K562 (cell line): ENCODE data around the gene CLASP1. TPM values are rescaled to one million over a fixed set of nuclear protein-coding genes. Genes with fewer than 3 reads are reported as not detected.
A peak's percentile ranks its signal among the peaks of the same experiment; 100 is the strongest.

Experiments used
- ATAC-seq: fragments of 200-7000 bp; cut with Tn5 transposase; 3 replicates; pipeline ENCODE4 v1.9.1; 2020; ENCODE audit warnings: moderate library complexity
- BruUV-seq: library from RNA; stranded (reverse); fragments of 400-500 nt; replicated peaks from 2 replicates; lab custom pipeline; 2021; lab: Mats Ljungman, UMichigan
- CTCF ChIA-PET: fragments of 300-600 bp; formaldehyde crosslinking; extraction: SDS; loops from one replicate; lab custom pipeline; 2021; ENCODE audit warnings: low intra/inter-chr PET ratio; lab: Yijun Ruan, JAX
- POLR2A ChIA-PET: fragments of 300-600, 350-650 bp; sonication (Branson Sonifier 250); formaldehyde crosslinking; extraction: SDS; loops from one replicate; lab custom pipeline; 2021; ENCODE audit warnings: antibody characterized with exemption, inconsistent platforms; lab: Yijun Ruan, JAX
- DNase-seq, 4 experiments: peaks; one replicate each; pipeline versions ENCODE4 v3.0.0 to v3.0.0-alpha.2; 2011 to 2018; ENCODE audit warnings: low spot score in 3 of 4, mixed read lengths in 3 of 4; ENCODE audit errors: extremely low read depth in 1 of 4
- FAIRE-seq: peaks from 2 replicates; lab custom pipeline; 2011; peaks lifted over from hg19 to GRCh38; lab: Jason Lieb, UNC
- H2AFZ ChIP-seq: 2 replicates; pipeline ENCODE4 v1.6.0; 2011; ENCODE audit warnings: low read depth, low read length, control low read depth, inconsistent platforms
- H3K27ac ChIP-seq: fragments of 200-600 bp; 3 replicates; pipeline ENCODE4 v1.8.0; 2011; ENCODE audit warnings: low read depth, mild to moderate bottlenecking, control low read depth, inconsistent platforms, low read length, moderate library complexity, mixed read lengths; ENCODE audit errors: extremely low read depth
- H3K27me3 ChIP-seq, 2 experiments: fragments of 300-600 bp in 1 of 2; 2 replicates in 1 of 2; 3 replicates in 1 of 2; pipeline versions ENCODE4 v1.6.0 to v1.8.0; 2011; ENCODE audit warnings: inconsistent platforms in 2 of 2, low read length in 2 of 2, mild to moderate bottlenecking in 1 of 2, mixed read lengths in 1 of 2, moderate library complexity in 1 of 2; ENCODE audit not compliant: control insufficient read depth in 2 of 2, insufficient read depth in 2 of 2
- H3K36me3 ChIP-seq: fragments of 300-600 bp; 3 replicates; pipeline ENCODE4 v1.8.0; 2011; ENCODE audit warnings: mild to moderate bottlenecking, low read length, inconsistent platforms; ENCODE audit not compliant: control insufficient read depth, insufficient read depth
- H3K4me1 ChIP-seq, 2 experiments: fragments of 200-600 bp in 1 of 2; replicated peaks in 1 of 2; 2 replicates in 1 of 2; 3 replicates in 1 of 2; pipeline versions ENCODE4 v1.5.1 to v1.8.0; 2011; ENCODE audit warnings: inconsistent platforms in 2 of 2, low read length in 2 of 2, mild to moderate bottlenecking in 1 of 2, mixed read lengths in 1 of 2, moderate library complexity in 1 of 2; ENCODE audit not compliant: control insufficient read depth in 2 of 2, insufficient read depth in 2 of 2
- H3K4me2 ChIP-seq: 2 replicates; pipeline ENCODE4 v1.6.1; 2011; ENCODE audit warnings: low read length, control low read depth, inconsistent platforms, mixed read lengths; ENCODE audit not compliant: insufficient read depth
- H3K4me3 ChIP-seq: fragments of 200-600 bp; sonication (generic), shearing (Covaris generic); 2 replicates; pipeline ENCODE4 v1.5.1; 2016; ENCODE audit warnings: control low read depth, inconsistent platforms
- H3K79me2 ChIP-seq: fragments of 200-600 bp; 3 replicates; pipeline ENCODE4 v1.8.0; 2011; ENCODE audit warnings: low read length, inconsistent platforms; ENCODE audit not compliant: control insufficient read depth, insufficient read depth
- H3K9ac ChIP-seq, 2 experiments: 2 replicates each; pipeline versions ENCODE4 v1.6.0 to v1.6.1; 2011; ENCODE audit warnings: low read depth in 2 of 2, low read length in 2 of 2, control low read depth in 1 of 2, inconsistent platforms in 1 of 2, mild to moderate bottlenecking in 1 of 2, mixed read lengths in 1 of 2; ENCODE audit not compliant: insufficient read depth in 1 of 2
- H3K9me1 ChIP-seq: one replicate; pipeline ENCODE4 v1.6.0; 2011; ENCODE audit warnings: inconsistent platforms, mild to moderate bottlenecking, low read length, moderate library complexity; ENCODE audit not compliant: control insufficient read depth, insufficient read depth
- H3K9me3 ChIP-seq: replicated peaks from 2 replicates; pipeline ENCODE4 v1.5.1; 2011; ENCODE audit warnings: low read depth, low read length, inconsistent platforms; ENCODE audit not compliant: control insufficient read depth, insufficient read depth
- H4K20me1 ChIP-seq: replicated peaks from 2 replicates; pipeline ENCODE4 v1.6.1; 2011; ENCODE audit warnings: low read length, inconsistent platforms, mixed read lengths; ENCODE audit not compliant: control insufficient read depth, insufficient read depth
- ADNP ChIP-seq: fragments of 200-800 bp; sonication (Bioruptor generic); IDR thresholded peaks from 2 replicates; pipeline ENCODE4 v1.6.1; 2016; ENCODE audit warnings: missing genetic modification characterization, missing compliant biosample characterization
- CEBPB ChIP-seq: fragments of 450-650 bp; IDR thresholded peaks from 2 replicates; pipeline ENCODE4 v1.6.1; 2016; ENCODE audit warnings: missing genetic modification characterization, missing compliant biosample characterization
- HSF4 ChIP-seq: fragments of 250-450 bp; sonication (Bioruptor Pico); IDR thresholded peaks from 2 replicates; pipeline ENCODE4 v2.1.2; 2022; ENCODE audit warnings: mild to moderate bottlenecking, moderate library complexity, borderline replicate concordance
- PPARD ChIP-seq: fragments of 250-450 bp; sonication (Bioruptor Pico); IDR thresholded peaks from 2 replicates; pipeline ENCODE4 v1.8.0; 2022; ENCODE audit warnings: inconsistent platforms, mild to moderate bottlenecking, moderate library complexity
- TRIM25 ChIP-seq: fragments of 450-650 bp; IDR thresholded peaks from 2 replicates; pipeline ENCODE4 v1.7.0; 2016; ENCODE audit warnings: borderline replicate concordance
- WGBS: fragments of 100-300 bp; shearing (Covaris generic); methylation state at CpG from one replicate; pipeline ENCODE4 v1.1.6; 2016; ENCODE audit warnings: low coverage, mixed read lengths; ENCODE audit not compliant: insufficient coverage; ENCODE audit errors: missing lambda C conversion rate; 5-methylcytosine and 5-hydroxymethylcytosine counted together
- in situ Hi-C: fragments of 300-500 bp; cut with MboI; formaldehyde crosslinking; loops from 4 replicates; pipeline ENCODE4 v1.15.0; 2018; ENCODE audit warnings: inconsistent platforms, mixed read lengths
- intact Hi-C: fragments of 100-400 bp; cut with micrococcal nuclease; formaldehyde crosslinking; loops from 2 replicates; pipeline ENCODE4 v1.14.2; 2022
- polyA plus RNA-seq, 8 experiments: library from polyadenylated mRNA; depleted of rRNA in 4 of 8; stranded (reverse) in 5 of 8; unstranded in 3 of 8; fragments of >200 nt; fragmentation: Nextera tagmentation in 2 of 8; fragmentation: Illumina TruSeq in 1 of 8; extraction: Ambion mirVana in 2 of 8; extraction: Trizol in 1 of 8; gene quantifications; 2 replicates each; pipeline versions ENCODE4 v1.2.1 to v1.2.3, GENCODE V29; 2011 to 2014; ENCODE audit warnings: inconsistent platforms in 1 of 8, missing spikeins in 1 of 8
- total RNA-seq, 7 experiments: library from RNA; depleted of rRNA in 6 of 7; stranded (reverse); fragments of >200 nt in 6 of 7; fragmentation: Illumina TruSeq in 2 of 7; extraction: Trizol in 2 of 7; gene quantifications; 2 replicates each; pipeline versions ENCODE4 v1.2.1 to v1.2.3, GENCODE V29; 2011 to 2021; ENCODE audit warnings: low replicate concordance in 1 of 7

Gene CLASP1
- total and polyA plus RNA-seq, 9 of the 15 experiments (the other 6 are each of a cell fraction or from before 2014, with no cell fraction given) = 1.7 to 40.3 (median 20.7) TPM

GRCh38 chr2:121398853-121399252 lies 250.4 kb downstream of the CLASP1 start:
- Histone ChIP-seq H3K4me1 (no peaks in the 10 kb centered on the region), H3K9ac (no peak overlapping the region), H3K9me1 (no peaks in the 10 kb centered on the region), H3K36me3 (peaks cover 76% of the 10 kb centered on the region), H3K79me2 (no peaks in the 10 kb centered on the region), H3K27me3 (no peaks in the 10 kb centered on the region), H3K27ac (no peak overlapping the region), H3K4me2 (no peak overlapping the region), H3K9me3 (no peaks in the 10 kb centered on the region), H4K20me1 (no peaks in the 10 kb centered on the region), H3K4me3 (no peak overlapping the region), H2AFZ (no peak overlapping the region)
- WGBS = 72% methylated on average over 3 of the region's 3 CpGs
- no TSS peak for BruUV-seq
- intact Hi-C loops = no loop called here
- in situ Hi-C loops = loop anchor here (10.0 kb wide), 1 partner anchor 356 kb away; the partner anchor contains the start of gene TSN
- no peak for ATAC-seq
- POLR2A ChIA-PET = no interaction called here
- CTCF ChIA-PET = no interaction called here
- no peak for DNase-seq
- FAIRE-seq = no peak
- TF ChIP-seq CEBPB (0 out of 2 replicates have a peak, but pooled peaks have one; percentile 10), PPARD (no peak)

- Histone ChIP-seq H3K27ac (no peak overlapping the region), H3K9me3 (no peaks in the 10 kb centered on the region), H3K4me3 (no peak overlapping the region), H3K79me2 (no peaks in the 10 kb centered on the region), H3K9me1 (no peaks in the 10 kb centered on the region), H4K20me1 (no peaks in the 10 kb centered on the region), H3K27me3 (no peaks in the 10 kb centered on the region), H3K4me2 (no peak overlapping the region), H3K36me3 (peaks cover 33% of the 10 kb centered on the region), H3K9ac (no peak overlapping the region), H3K4me1 (no peaks in the 10 kb centered on the region), H2AFZ (no peak overlapping the region)
- ChIA-PET POLR2A (interaction anchor here (0.5 kb wide), 1 partner anchor 33 kb away, joined by 3 read pairs; no protein-coding TSS in a partner anchor), CTCF (no interaction called here)
- BruUV-seq = no TSS peak
- ATAC-seq (no peak), DNase-seq (no peak), FAIRE-seq (no peak)
- intact Hi-C loops = no loop called here
- 88% methylated on average over 5 of the region's 5 CpGs for WGBS
- in situ Hi-C loops = loop anchor here (10.0 kb wide), 1 partner anchor 365 kb away; the partner anchor contains the start of gene TSN
- TF ChIP-seq TRIM25 = no peak
- TF ChIP-seq HSF4 (CRISPR knock-in tag) = no peak
- TF ChIP-seq ADNP (tag) = no peak
These were observed 259.1 kb downstream of the CLASP1 start for GRCh38 chr2:121390082-121390692.
